Activated CD4-positive, alpha-beta memory T cell treated with anti-CD3 and anti-CD28 coated beads, Interleukin-2, amount 10 ng/mL, durations not matched to agents 7 days and 5 days (primary cell): ENCODE results near the gene FAM187B. TPM values are rescaled to one million over a fixed set of nuclear protein-coding genes. Genes with fewer than 3 reads are reported as not detected.

Source experiments
- CTCF ChIA-PET: fragments of 350-600 bp; sonication (Branson Sonifier 250); formaldehyde crosslinking; loops from one replicate; lab custom pipeline; 2021; ENCODE audit warnings: antibody characterized with exemption, inconsistent platforms; lab: Charles Lee
- POLR2A ChIA-PET: fragments of 350-600 bp; sonication (Branson Sonifier 250); formaldehyde crosslinking; loops from one replicate; lab custom pipeline; 2021; ENCODE audit warnings: antibody characterized with exemption; lab: Charles Lee
- DNase-seq: peaks from one replicate; pipeline ENCODE4 v3.0.0-alpha.2; 2020
- H3K27ac Mint-ChIP-seq: one replicate; pipeline ENCODE4 v1.8.0; 2021; ENCODE audit warnings: mild to moderate bottlenecking, mixed read lengths
- H3K27me3 Mint-ChIP-seq: one replicate; pipeline ENCODE4 v1.8.0; 2021; ENCODE audit warnings: mixed read lengths
- H3K36me3 Mint-ChIP-seq: one replicate; pipeline ENCODE4 v1.8.0; 2021; ENCODE audit warnings: low read depth, mixed read lengths
- H3K4me1 Mint-ChIP-seq: one replicate; pipeline ENCODE4 v1.8.0; 2021; ENCODE audit warnings: mixed read lengths
- H3K4me3 Mint-ChIP-seq: one replicate; pipeline ENCODE4 v1.8.0; 2021; ENCODE audit warnings: mild to moderate bottlenecking, mixed read lengths
- H3K9me3 Mint-ChIP-seq: one replicate; pipeline ENCODE4 v1.8.0; 2021; ENCODE audit warnings: mixed read lengths
- total RNA-seq, 2 experiments: library from RNA; stranded (reverse); gene quantifications; one replicate each; pipeline ENCODE4 v1.2.3, GENCODE V29; 2021

FAM187B gene
- total RNA-seq, 2 experiments from 2014 or later = not detected

GRCh38 chr19:35213663-35214632 is 14.6 kb downstream of the FAM187B start:
- H3K27me3 Mint-ChIP-seq = no peaks in the 10 kb centered on the region
- POLR2A ChIA-PET = interaction anchor here (0.7 to 5.0 kb wide), 16 partner anchors 9 to 249 kb away, joined by 3 to 64 read pairs (median 4); partner anchors contain the start of gene FXYD5

DNA sequence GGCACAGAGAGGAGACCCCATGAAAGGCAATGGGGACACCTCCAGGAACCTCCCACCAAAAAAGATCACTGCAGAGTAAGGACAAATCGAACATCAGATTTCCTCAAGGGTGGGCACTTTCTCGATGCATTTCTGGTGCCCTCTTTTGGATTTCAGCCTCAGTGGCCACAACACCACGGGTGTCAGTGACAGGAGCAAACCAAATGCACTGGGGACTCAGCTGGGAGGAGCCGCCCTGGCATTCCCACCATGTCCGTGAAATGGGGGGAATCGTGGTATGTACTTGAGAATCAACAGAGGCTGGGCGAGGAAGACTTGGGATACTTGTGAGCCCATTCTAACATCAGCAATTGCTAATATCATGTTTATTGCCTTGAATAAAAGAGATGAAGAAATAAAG is 16.3 kb downstream of the FAM187B start:
- ChIA-PET CTCF (interaction anchor here (1.1 to 2.3 kb wide), 4 partner anchors 25 to 70 kb away, joined by 3 to 17 read pairs (median 8); partner anchors contain the start of genes FXYD5 and FXYD7), POLR2A (interaction anchor here (0.8 to 5.0 kb wide), 16 partner anchors 8 to 609 kb away, joined by 3 to 64 read pairs (median 5); partner anchors contain the start of gene FXYD5)
- Mint-ChIP-seq H3K27me3 (no peaks in the 10 kb centered on the region), H3K9me3 (peaks cover 6% of the 10 kb centered on the region), H3K4me3 (peak overlapping the region; percentile 56), H3K4me1 (peaks cover 87% of the 10 kb centered on the region), H3K27ac (peak overlapping the region; percentile 99), H3K36me3 (peaks cover 20% of the 10 kb centered on the region)
- DNase-seq = no peak

More at GRCh38 chr19:35213663-35214632, 14.6 kb downstream of the FAM187B start:
- DNase-seq = peak; percentile 78
- peak overlapping the region; percentile 99 for H3K27ac Mint-ChIP-seq
- CTCF ChIA-PET = interaction anchor here (0.8 to 1.5 kb wide), 3 partner anchors 42 to 67 kb away, joined by 3 read pairs; no protein-coding TSS in a partner anchor
- peaks cover 14% of the 10 kb centered on the region for H3K36me3 Mint-ChIP-seq
- peaks cover 3% of the 10 kb centered on the region for H3K9me3 Mint-ChIP-seq
- peaks cover 75% of the 10 kb centered on the region for H3K4me1 Mint-ChIP-seq
- H3K4me3 Mint-ChIP-seq = peak overlapping the region; percentile 7

- peak overlapping the region; percentile 99 for H3K27ac Mint-ChIP-seq
- H3K36me3 Mint-ChIP-seq = peaks cover 20% of the 10 kb centered on the region
- H3K27me3 Mint-ChIP-seq = no peaks in the 10 kb centered on the region
- ChIA-PET CTCF (interaction anchor here (1.1 to 2.3 kb wide), 4 partner anchors 26 to 70 kb away, joined by 3 to 17 read pairs (median 8); partner anchors contain the start of genes FXYD5 and FXYD7), POLR2A (interaction anchor here (0.8 to 5.0 kb wide), 20 partner anchors 9 to 609 kb away, joined by 3 to 64 read pairs (median 4); partner anchors contain the start of genes FXYD5 and ZNF302)
- H3K9me3 Mint-ChIP-seq = peaks cover 6% of the 10 kb centered on the region
- peaks cover 89% of the 10 kb centered on the region for H3K4me1 Mint-ChIP-seq
- DNase-seq = peak; percentile 91
- peak overlapping the region; percentile 56 for H3K4me3 Mint-ChIP-seq
Measured at GRCh38 chr19:35211545-35212230, 16.9 kb downstream of the FAM187B start.

DNA sequence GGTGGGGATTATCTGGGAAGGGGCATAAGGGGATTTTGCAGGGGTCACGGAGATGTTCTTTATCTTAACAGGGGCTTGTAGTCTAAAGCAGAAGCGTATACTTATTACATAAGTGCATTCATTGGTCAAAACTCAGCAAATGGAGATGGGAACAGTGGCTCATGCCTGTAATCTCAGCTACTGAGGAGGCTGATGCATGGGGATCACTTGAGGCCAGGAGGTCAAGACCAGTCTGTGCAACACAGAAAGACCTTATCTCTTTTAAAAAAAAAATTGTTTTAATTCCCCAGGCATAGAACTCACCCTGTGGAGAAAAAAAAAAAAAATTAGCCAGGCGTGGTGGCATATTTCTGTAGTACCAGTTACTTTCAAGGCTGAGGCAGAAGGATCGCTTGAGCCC is 18.9 kb downstream of the FAM187B start:
- Mint-ChIP-seq H3K4me3 (no peak overlapping the region), H3K36me3 (peaks cover 16% of the 10 kb centered on the region), H3K27ac (peak overlapping the region; percentile 71), H3K27me3 (no peaks in the 10 kb centered on the region), H3K9me3 (peaks cover 6% of the 10 kb centered on the region), H3K4me1 (peaks cover 91% of the 10 kb centered on the region)
- POLR2A ChIA-PET = interaction anchor here (3.0 kb wide), 1 partner anchor 37 kb away, joined by 12 read pairs; no protein-coding TSS in a partner anchor
- no peak for DNase-seq
- CTCF ChIA-PET = no interaction called here

GRCh38 chr19:35208121-35208520 is 20.4 kb downstream of the FAM187B start:
- Mint-ChIP-seq H3K27ac (peak overlapping the region; percentile 97), H3K9me3 (peaks cover 6% of the 10 kb centered on the region), H3K36me3 (peaks cover 16% of the 10 kb centered on the region), H3K4me1 (peaks cover 89% of the 10 kb centered on the region), H3K4me3 (peak overlapping the region; percentile 5), H3K27me3 (no peaks in the 10 kb centered on the region)
- ChIA-PET POLR2A (interaction anchor here (0.8 to 3.3 kb wide), 6 partner anchors 36 to 255 kb away, joined by 3 to 33 read pairs (median 5); partner anchors contain the start of genes FXYD5 and USF2), CTCF (interaction anchor here (1.6 kb wide), 1 partner anchor 52 kb away, joined by 4 read pairs; no protein-coding TSS in a partner anchor)
- peak; percentile 30 for DNase-seq

GRCh38 chr19:35207391-35207871 is 21.1 kb downstream of the FAM187B start:
- Mint-ChIP-seq H3K36me3 (peaks cover 19% of the 10 kb centered on the region), H3K27me3 (no peaks in the 10 kb centered on the region), H3K9me3 (peaks cover 6% of the 10 kb centered on the region), H3K4me3 (no peak overlapping the region), H3K4me1 (peaks cover 88% of the 10 kb centered on the region), H3K27ac (peak overlapping the region; percentile 97)
- ChIA-PET CTCF (interaction anchor here (1.0 to 1.6 kb wide), 2 partner anchors 51 to 53 kb away, joined by 3 to 4 read pairs; partner anchors contain the start of gene FXYD5), POLR2A (interaction anchor here (0.8 to 3.3 kb wide), 8 partner anchors 10 to 255 kb away, joined by 3 to 33 read pairs (median 6); partner anchors contain the start of genes FXYD5 and USF2)
- DNase-seq = peak; percentile 30

GRCh38 chr19:35206855-35207254 is 21.7 kb downstream of the FAM187B start:
- ChIA-PET CTCF (interaction anchor here (0.7 to 1.6 kb wide), 7 partner anchors 10 to 53 kb away, joined by 3 to 9 read pairs (median 3); partner anchors contain the start of gene FXYD5), POLR2A (interaction anchor here (0.6 to 3.3 kb wide), 15 partner anchors 11 to 256 kb away, joined by 3 to 33 read pairs (median 6); partner anchors contain the start of genes FXYD5 and USF2)
- Mint-ChIP-seq H3K27me3 (no peaks in the 10 kb centered on the region), H3K9me3 (peaks cover 6% of the 10 kb centered on the region), H3K36me3 (peaks cover 14% of the 10 kb centered on the region), H3K27ac (peak overlapping the region; percentile 97), H3K4me1 (peaks cover 82% of the 10 kb centered on the region), H3K4me3 (peak overlapping the region; percentile 67)
- no peak for DNase-seq

DNA sequence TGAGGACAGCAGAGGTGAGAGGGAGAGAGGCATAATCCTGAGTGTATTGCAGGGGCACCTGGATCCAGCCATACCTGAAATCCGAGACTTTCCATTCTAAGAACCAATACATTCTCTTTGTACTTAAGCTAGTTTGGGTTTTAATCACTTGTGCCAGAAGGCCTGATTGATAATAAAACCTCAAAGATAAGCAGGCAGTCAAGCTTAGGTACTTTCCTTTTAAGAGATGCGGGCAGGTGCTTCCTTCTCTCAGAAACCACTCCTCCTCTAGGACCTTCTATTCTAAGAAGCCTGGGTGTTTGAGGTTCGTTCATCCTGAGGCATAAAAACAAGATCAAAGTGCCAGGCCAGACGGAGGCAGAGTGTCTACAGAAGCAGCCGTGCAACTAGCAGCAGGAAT is 22.2 kb downstream of the FAM187B start:
- peak; percentile 68 for DNase-seq
- Mint-ChIP-seq H3K27me3 (no peaks in the 10 kb centered on the region), H3K4me1 (peaks cover 79% of the 10 kb centered on the region), H3K9me3 (peaks cover 6% of the 10 kb centered on the region), H3K4me3 (peak overlapping the region; percentile 67), H3K27ac (peak overlapping the region; percentile 97), H3K36me3 (peaks cover 14% of the 10 kb centered on the region)
- ChIA-PET CTCF (interaction anchor here (0.7 to 1.6 kb wide), 7 partner anchors 11 to 52 kb away, joined by 3 to 9 read pairs (median 3); partner anchors contain the start of gene FXYD5), POLR2A (interaction anchor here (1.0 to 3.3 kb wide), 15 partner anchors 11 to 256 kb away, joined by 3 to 33 read pairs (median 6); partner anchors contain the start of genes FXYD5 and USF2)

- Mint-ChIP-seq H3K4me3 (no peak overlapping the region), H3K9me3 (peaks cover 6% of the 10 kb centered on the region), H3K36me3 (peaks cover 14% of the 10 kb centered on the region), H3K27ac (peak overlapping the region; percentile 97), H3K4me1 (peaks cover 79% of the 10 kb centered on the region), H3K27me3 (no peaks in the 10 kb centered on the region)
- POLR2A ChIA-PET = interaction anchor here (0.7 to 3.3 kb wide), 16 partner anchors 12 to 257 kb away, joined by 3 to 33 read pairs (median 5); partner anchors contain the start of genes FXYD5 and USF2
- DNase-seq = no peak
- CTCF ChIA-PET = interaction anchor here (0.7 to 1.5 kb wide), 5 partner anchors 11 to 52 kb away, joined by 3 to 9 read pairs (median 3); partner anchors contain the start of gene FXYD5
Measured at GRCh38 chr19:35205733-35206323, 22.7 kb downstream of the FAM187B start.

- H3K9me3 Mint-ChIP-seq = peaks cover 6% of the 10 kb centered on the region
- peaks cover 73% of the 10 kb centered on the region for H3K4me1 Mint-ChIP-seq
- DNase-seq = peak; percentile 27
- H3K27me3 Mint-ChIP-seq = no peaks in the 10 kb centered on the region
- H3K4me3 Mint-ChIP-seq = no peak overlapping the region
- peak overlapping the region; percentile 97 for H3K27ac Mint-ChIP-seq
- ChIA-PET POLR2A (interaction anchor here (0.7 to 3.3 kb wide), 7 partner anchors 13 to 63 kb away, joined by 3 to 33 read pairs (median 11); partner anchors contain the start of genes FXYD5 and USF2), CTCF (interaction anchor here (0.6 to 1.5 kb wide), 5 partner anchors 12 to 51 kb away, joined by 3 to 9 read pairs (median 3); partner anchors contain the start of gene FXYD5)
- H3K36me3 Mint-ChIP-seq = peaks cover 14% of the 10 kb centered on the region
Measured at GRCh38 chr19:35204799-35205732, 23.5 kb downstream of the FAM187B start.
